Hepatocyte (in vitro differentiated cells): ENCODE measurements around the gene OTOGL. TPM values are rescaled to one million over a fixed set of nuclear protein-coding genes. Genes with fewer than 3 reads are reported as not detected.

Experiments used
- DNase-seq: peaks from one replicate; pipeline ENCODE4 v3.0.0-alpha.2; 2016; ENCODE audit warnings: low spot score
- H2AFZ ChIP-seq: fragments of 200-600 bp; sonication (generic); 2 replicates; pipeline ENCODE4 v1.6.0; 2016; ENCODE audit warnings: antibody characterized with exemption, mild to moderate bottlenecking
- H3K27ac ChIP-seq: fragments of 200-600 bp; sonication (generic); 2 replicates; pipeline ENCODE4 v1.5.1; 2016; ENCODE audit warnings: mild to moderate bottlenecking
- H3K27me3 ChIP-seq: fragments of 200-600 bp; sonication (generic); 2 replicates; pipeline ENCODE4 v1.6.1; 2016
- H3K36me3 ChIP-seq: fragments of 200-600 bp; sonication (generic); replicated peaks from 2 replicates; pipeline ENCODE4 v1.5.1; 2016; ENCODE audit warnings: low read depth; ENCODE audit not compliant: insufficient read depth
- H3K4me1 ChIP-seq: fragments of 200-600 bp; sonication (generic); 2 replicates; pipeline ENCODE4 v1.5.1; 2016; ENCODE audit warnings: mild to moderate bottlenecking, moderate library complexity; ENCODE audit not compliant: insufficient read depth
- H3K4me2 ChIP-seq: fragments of 200-600 bp; sonication (generic); 2 replicates; pipeline ENCODE4 v1.6.0; 2016
- H3K4me3 ChIP-seq: fragments of 200-600 bp; sonication (generic); 2 replicates; pipeline ENCODE4 v1.5.1; 2016; ENCODE audit warnings: mild to moderate bottlenecking
- H3K79me2 ChIP-seq: fragments of 200-600 bp; sonication (generic); 2 replicates; pipeline ENCODE4 v1.6.0; 2017; ENCODE audit warnings: mild to moderate bottlenecking
- H3K9me2 ChIP-seq: fragments of 200-600 bp; sonication (generic); replicated peaks from 2 replicates; pipeline ENCODE4 v1.6.0; 2017; ENCODE audit warnings: mild to moderate bottlenecking; ENCODE audit not compliant: insufficient read depth
- H3K9me3 ChIP-seq: fragments of 200-600 bp; sonication (generic); 2 replicates; pipeline ENCODE4 v1.5.1; 2016; ENCODE audit warnings: low read depth, mild to moderate bottlenecking
- H4K20me1 ChIP-seq: fragments of 200-600 bp; sonication (generic); 2 replicates; pipeline ENCODE4 v1.6.0; 2016; ENCODE audit warnings: mild to moderate bottlenecking; ENCODE audit not compliant: insufficient read depth, poor library complexity, severe bottlenecking
- EZH2 ChIP-seq: fragments of 200-600 bp; sonication (generic); IDR thresholded peaks from 2 replicates; pipeline ENCODE4 v1.6.1; 2016; ENCODE audit warnings: antibody characterized with exemption, mild to moderate bottlenecking, borderline replicate concordance
- EZH2phosphoT487 ChIP-seq: fragments of 200-600 bp; sonication (generic); IDR thresholded peaks from one replicate; pipeline ENCODE4 v1.6.1; 2018; ENCODE audit warnings: antibody characterized with exemption, mild to moderate bottlenecking, low read depth, moderate library complexity; ENCODE audit not compliant: unreplicated experiment, severe bottlenecking
- WGBS: methylation state at CpG from one replicate; pipeline ENCODE4 v1.1.6; 2016; ENCODE audit warnings: low lambda C conversion rate; ENCODE audit errors: missing lambda C conversion rate; 5-methylcytosine and 5-hydroxymethylcytosine counted together
- polyA plus RNA-seq: library from polyadenylated mRNA; unstranded; fragments of >200 nt; fragmentation: Nextera tagmentation; extraction: Ambion mirVana; gene quantifications from 2 replicates; pipeline ENCODE4 v1.2.1, GENCODE V29; 2016
- total RNA-seq: library from RNA; depleted of rRNA; stranded (reverse); fragments of >200 nt; gene quantifications from 2 replicates; pipeline ENCODE4 v1.2.3, GENCODE V29; 2014
- TF ChIP-seq, protein P1 (sequence below): fragments of 200-600 bp; sonication (generic); IDR thresholded peaks from 2 replicates; pipeline ENCODE4 v1.5.1; 2016; ENCODE audit warnings: antibody characterized with exemption, mild to moderate bottlenecking; ENCODE audit not compliant: poor library complexity

The OTOGL gene, protein sequence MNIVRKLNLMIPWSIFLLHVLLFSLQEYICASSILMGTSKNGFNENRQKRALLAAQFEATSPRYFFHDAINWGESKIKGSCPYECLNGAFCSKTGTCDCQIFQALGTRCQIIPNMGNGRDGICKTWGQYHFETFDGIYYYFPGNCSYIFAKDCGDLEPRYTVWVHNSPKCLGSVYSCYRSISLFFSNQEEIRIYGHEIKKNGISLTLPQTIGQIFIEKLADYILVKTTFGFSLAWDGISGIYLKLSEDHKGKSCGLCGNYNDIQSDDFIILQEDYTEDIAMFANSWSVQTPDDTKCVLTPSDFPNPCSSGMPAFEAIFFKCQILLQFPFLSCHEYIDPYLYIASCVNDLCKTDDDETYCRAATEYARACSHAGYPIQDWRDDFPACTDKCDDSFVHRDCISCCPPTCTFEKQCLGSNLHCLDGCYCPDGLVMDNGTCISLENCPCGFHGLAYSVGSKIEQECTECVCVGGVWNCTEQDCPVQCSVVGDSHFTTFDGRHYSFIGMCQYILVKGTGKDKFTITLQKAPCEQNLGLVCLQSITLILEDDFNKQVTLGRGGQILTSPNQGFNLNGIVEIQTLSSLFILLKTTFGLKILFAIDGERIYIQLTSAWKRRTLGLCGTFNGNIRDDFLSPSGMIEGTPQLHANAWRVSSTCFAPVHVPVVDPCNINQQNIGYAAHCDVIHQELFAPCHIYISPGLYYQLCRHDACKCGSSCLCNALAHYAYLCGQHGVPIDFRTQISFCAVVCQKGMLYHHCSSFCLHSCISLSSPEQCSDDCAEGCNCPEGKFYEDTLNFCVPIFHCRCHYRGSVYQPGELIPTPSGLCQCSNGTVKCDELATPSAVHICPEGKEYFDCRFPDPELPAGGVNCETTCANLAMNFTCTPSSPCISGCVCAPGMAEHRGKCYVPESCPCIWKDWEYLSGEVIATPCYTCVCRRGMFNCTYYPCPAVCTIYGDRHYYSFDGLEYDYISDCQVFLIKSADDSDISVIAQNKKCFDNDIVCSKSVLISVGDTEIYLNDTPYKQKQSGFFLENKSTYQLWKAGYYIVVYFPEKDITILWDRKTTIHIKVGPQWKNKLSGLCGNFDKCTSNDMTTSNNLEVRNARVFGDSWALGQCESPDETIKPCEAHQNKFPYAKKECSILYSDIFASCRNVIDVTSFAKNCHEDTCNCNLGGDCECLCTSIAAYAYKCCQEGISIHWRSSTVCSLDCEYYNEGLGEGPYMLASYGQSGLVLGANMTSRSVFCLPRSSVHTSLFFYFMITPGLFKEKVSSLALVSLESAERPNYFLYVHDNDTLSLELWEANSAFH (N-terminal part only)
- total RNA-seq (0.33 and 0.44 TPM in 2 replicates), polyA plus RNA-seq (not detected in 2 replicates)

DNA sequence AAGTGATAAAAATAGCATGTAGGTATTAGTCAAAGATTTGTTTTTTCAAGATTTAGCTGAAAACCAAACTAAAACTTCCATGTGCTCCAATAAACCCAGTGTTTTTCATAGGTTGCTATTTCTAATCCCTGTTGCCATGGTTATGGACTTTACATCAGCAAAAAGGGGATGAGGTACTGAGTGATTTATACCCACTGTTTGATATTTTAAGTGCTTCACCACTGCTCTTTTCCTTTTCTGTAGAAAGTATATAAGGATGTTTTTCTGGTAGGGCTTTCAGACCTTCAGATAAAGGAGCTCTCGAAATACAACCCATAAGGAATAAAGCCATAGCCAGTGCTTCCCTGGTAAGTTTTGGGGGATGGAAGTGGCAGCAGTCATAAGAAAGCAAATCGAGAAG, at the start of gene OTOGL:
TSS of gene OTOGL (plus strand) at position 279 of the 400 bp plus-strand sequence. CDS start 109,895 bp downstream, outside the sequence.
- no peak within 1 kb of the TSS for H2AFZ ChIP-seq

DNA sequence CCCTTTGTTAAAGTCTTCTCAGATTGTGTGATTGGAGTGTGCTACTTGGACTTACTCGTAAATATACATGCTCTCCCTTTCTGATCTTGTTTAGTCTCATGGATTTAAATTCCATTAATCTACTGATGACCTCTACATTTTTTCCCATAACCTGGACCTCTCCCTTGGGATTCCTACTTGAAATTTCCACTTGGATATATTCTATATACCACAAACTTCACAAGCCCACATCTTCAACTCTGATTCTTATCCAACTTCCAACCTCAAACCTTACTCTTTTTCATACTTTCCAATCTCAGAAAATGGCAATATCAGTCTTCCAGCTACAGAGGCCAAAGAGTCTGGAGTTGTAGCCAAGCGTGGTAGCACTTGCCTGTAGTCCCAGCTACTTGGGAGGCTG, 49.1 kb upstream of the OTOGL start:
- no peaks in the 10 kb centered on the region for H3K9me3 ChIP-seq
- H3K4me2 ChIP-seq = no peak overlapping the region
- H3K27ac ChIP-seq = no peak overlapping the region
- H4K20me1 ChIP-seq = no peaks in the 10 kb centered on the region
- H3K27me3 ChIP-seq = no peaks in the 10 kb centered on the region
- H3K4me3 ChIP-seq = no peak overlapping the region
- TF ChIP-seq EZH2phosphoT487 (no peak), EZH2 (no peak)
- TF ChIP-seq, protein P1, sequence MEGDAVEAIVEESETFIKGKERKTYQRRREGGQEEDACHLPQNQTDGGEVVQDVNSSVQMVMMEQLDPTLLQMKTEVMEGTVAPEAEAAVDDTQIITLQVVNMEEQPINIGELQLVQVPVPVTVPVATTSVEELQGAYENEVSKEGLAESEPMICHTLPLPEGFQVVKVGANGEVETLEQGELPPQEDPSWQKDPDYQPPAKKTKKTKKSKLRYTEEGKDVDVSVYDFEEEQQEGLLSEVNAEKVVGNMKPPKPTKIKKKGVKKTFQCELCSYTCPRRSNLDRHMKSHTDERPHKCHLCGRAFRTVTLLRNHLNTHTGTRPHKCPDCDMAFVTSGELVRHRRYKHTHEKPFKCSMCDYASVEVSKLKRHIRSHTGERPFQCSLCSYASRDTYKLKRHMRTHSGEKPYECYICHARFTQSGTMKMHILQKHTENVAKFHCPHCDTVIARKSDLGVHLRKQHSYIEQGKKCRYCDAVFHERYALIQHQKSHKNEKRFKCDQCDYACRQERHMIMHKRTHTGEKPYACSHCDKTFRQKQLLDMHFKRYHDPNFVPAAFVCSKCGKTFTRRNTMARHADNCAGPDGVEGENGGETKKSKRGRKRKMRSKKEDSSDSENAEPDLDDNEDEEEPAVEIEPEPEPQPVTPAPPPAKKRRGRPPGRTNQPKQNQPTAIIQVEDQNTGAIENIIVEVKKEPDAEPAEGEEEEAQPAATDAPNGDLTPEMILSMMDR = no peak
- H3K4me1 ChIP-seq = no peaks in the 10 kb centered on the region
- 88% methylated on average over 2 of the region's 2 CpGs for WGBS
- H3K36me3 ChIP-seq = no peaks in the 10 kb centered on the region
- H3K79me2 ChIP-seq = no peaks in the 10 kb centered on the region
- DNase-seq = no peak
- H2AFZ ChIP-seq = no peak overlapping the region
- no peaks in the 10 kb centered on the region for H3K9me2 ChIP-seq

More for the DNA sequence above, at the start of gene OTOGL:
- H4K20me1 ChIP-seq = no peaks in the 10 kb centered on the region
- WGBS = 64% methylated on average over 2 of the region's 2 CpGs
- DNase-seq = no peak
- H3K4me1 ChIP-seq = no peaks in the 10 kb centered on the region
- H3K27ac ChIP-seq = no peak within 1 kb of the TSS
- no peaks in the 10 kb centered on the region for H3K9me3 ChIP-seq
- H3K27me3 ChIP-seq = no peaks in the 10 kb centered on the region
- H3K4me3 ChIP-seq = no peak within 1 kb of the TSS
- no peaks in the 10 kb centered on the region for H3K79me2 ChIP-seq
- no peak within 1 kb of the TSS for H3K4me2 ChIP-seq
- no peaks in the 10 kb centered on the region for H3K9me2 ChIP-seq
- TF ChIP-seq EZH2phosphoT487 (no peak), EZH2 (no peak)
- TF ChIP-seq, protein P1 = no peak
- H3K36me3 ChIP-seq = no peaks in the 10 kb centered on the region

DNA sequence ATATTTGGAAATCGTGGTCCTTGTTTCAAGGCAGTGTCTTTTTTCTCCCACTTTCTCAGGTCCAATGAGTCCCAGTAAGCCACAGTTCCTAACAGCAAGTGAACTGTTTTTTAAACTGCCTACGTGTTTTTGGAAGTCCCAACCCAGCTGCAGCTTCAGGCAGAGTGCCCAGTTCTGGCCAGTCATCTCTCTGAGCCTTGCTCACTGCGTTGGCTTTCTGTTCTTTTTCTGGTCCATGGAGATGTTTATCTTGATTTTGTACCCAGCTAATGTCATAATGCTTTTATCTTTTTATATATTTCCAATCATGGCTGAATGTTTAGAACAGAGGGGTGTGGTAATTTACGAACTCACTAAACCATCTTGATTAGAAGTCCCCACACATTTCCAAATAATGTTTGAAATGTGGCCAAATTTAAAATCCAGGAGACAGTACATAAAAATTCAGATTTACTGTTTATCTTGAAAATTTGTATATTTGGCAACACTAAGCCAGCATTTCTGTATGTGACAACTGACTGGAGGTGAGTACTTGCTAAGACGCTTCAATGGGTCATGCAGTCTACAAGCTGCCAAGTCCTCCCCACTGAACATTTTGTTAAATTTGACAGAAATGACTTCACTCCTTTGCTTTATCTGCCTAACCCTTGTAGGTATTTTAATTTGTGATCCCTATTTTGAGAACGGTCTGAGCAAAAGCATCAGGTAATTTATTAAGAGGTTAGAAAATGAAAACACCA, 46.1 kb upstream of the OTOGL start:
- Histone ChIP-seq H3K4me3 (no peak overlapping the region), H3K4me2 (no peak overlapping the region), H3K36me3 (no peaks in the 10 kb centered on the region), H4K20me1 (no peaks in the 10 kb centered on the region), H3K79me2 (no peaks in the 10 kb centered on the region), H2AFZ (no peak overlapping the region), H3K27ac (no peak overlapping the region), H3K9me2 (no peaks in the 10 kb centered on the region), H3K27me3 (no peaks in the 10 kb centered on the region), H3K9me3 (no peaks in the 10 kb centered on the region), H3K4me1 (no peaks in the 10 kb centered on the region)
- DNase-seq = no peak
- TF ChIP-seq EZH2phosphoT487 (no peak), EZH2 (no peak)
- TF ChIP-seq, protein P1 = no peak
- WGBS = 71% methylated on average over 6 of the region's 6 CpGs
